Measurements from ENCODE around the gene CCR6.

Gene CCR6

DNA sequence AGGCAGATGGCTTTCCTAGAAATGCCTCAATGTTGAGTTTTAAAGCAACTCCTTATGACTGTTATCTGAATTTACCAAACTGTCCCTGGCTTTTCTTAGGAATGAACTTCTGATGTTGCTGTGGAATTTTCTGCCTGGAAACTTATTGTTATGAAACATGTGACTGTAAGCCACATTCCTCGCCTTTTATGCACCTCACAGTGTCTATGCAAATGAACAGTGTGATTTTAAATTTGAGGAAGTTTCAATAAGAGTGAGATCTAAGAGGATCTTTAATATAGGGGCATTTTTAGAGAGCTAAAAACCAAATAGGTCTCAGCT lies 2.4 kb upstream of the CCR6 start:
- DNase-seq (ENCODE audit: low spot score) = no peak

DNA sequence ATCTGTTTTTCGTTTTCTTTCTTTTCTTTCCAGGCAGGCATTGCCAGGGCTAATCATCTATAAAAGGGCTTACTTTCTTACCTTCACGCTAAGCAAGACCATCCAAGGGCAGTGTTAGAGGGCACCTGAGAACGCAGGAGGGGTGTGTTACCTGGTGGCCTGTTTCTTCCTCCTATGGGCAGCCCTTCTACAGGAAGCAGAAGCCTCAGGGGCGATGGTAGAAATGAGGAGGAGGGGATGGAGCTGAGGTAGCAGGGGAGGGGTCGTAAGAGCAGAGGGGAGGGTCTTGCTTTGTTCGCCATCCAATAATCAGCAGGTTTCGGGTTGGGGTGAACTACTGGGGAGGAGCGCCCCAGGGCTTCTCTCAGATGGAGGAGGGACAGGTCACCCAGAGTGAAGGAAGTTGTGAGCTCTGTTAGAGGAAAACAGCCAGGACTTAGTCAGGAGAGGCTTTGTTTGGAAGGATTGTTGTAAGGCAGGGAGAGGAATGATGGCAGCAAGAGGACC lies 1.5 kb upstream of the CCR6 start:
- DNase-seq (ENCODE audit: low spot score) = no peak

DNA sequence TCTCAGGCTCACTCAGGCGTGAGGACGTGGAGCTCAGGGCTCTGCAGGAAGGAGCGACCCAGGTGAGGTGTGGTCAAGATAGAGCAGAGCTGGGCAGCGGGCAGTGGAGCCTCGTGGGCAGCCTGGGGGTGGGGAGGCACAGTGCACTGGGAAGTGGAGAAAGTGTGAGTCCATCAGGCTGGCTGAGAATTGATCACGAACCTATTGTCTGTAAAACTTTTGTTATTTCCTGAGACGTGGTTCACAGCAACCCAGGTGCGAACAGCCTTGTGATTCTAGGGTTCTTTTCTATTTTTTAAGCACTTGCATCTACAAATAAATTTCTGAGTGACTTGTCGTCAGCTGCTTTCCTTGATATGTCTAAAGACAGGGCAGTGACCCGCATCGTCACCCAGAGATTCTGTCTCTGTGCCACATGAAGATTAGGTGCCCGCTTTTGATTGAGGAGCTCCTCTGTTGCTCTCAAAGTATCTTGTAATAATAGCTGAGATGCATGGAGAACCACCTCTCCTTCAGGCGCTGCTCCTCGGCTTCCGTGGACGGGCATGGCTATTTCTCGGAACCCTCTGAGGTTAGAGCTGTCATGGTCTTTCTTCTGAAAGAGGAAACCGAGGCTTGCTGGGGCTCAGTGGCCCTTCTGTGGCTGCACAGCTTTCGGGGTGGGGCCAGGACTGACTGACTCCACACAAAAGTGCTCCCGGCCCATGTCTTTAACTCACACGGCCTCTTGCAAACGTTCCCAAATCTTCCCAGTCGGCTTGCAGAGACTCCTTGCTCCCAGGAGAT lies 662 bp upstream of the CCR6 start:
- DNase-seq (ENCODE audit: low spot score) = no peak

- no peak for DNase-seq (ENCODE audit: low spot score)
Measured at GRCh38 chr6:167124753-167125152, 1.9 kb downstream of the CCR6 start.

DNA sequence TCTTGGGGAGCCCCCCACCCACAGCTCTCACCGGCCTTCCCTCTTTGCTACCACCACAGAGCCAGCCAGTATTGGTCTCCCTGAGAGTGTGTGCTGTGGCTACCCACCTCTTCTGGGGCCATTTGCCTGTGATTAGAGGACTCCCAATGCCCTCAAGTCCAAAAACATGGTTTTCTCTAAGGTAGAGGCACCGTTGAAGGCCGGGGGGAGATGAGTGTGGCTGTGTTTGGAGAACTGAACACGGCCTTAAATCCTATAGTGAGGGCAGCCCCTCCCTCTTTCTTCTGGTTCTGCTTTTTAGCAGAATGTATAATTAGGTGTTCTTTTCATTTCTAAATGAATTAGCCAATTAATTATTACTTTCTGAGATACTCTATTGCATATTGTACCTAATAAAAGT lies 2.5 kb downstream of the CCR6 start:
- no peak for DNase-seq (ENCODE audit: low spot score)

GRCh38 chr6:167125855-167126349 lies 3.0 kb downstream of the CCR6 start:
- no peak for DNase-seq (ENCODE audit: low spot score)

- DNase-seq (ENCODE audit: low spot score) = no peak
Measured at GRCh38 chr6:167127785-167128531, 5.1 kb downstream of the CCR6 start.

- no peak for DNase-seq (ENCODE audit: low spot score)
Measured at GRCh38 chr6:167129159-167129558, 6.3 kb downstream of the CCR6 start.

DNA sequence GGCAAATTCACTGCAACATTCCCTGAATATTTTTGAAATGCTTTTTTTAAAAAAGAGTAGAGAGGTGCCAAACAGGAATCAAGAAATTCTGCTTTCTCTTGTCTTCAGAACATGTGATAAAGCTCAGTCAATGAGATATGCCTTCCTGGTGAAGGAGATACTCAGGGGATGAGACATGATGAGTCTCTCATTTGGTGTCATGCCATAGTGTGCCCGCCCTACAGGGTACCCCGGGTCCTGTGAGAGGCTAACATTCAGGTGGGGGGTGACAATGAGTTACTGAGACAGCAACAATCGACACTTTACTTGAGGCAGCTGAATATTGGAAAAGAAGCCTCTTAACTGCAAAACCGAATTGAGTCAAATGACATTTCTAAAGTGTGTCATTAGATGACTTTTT lies 6.7 kb downstream of the CCR6 start:
- DNase-seq (ENCODE audit: low spot score) = no peak

- no peak for DNase-seq (ENCODE audit: low spot score)
Measured at GRCh38 chr6:167130008-167130677, 7.2 kb downstream of the CCR6 start.

DNA sequence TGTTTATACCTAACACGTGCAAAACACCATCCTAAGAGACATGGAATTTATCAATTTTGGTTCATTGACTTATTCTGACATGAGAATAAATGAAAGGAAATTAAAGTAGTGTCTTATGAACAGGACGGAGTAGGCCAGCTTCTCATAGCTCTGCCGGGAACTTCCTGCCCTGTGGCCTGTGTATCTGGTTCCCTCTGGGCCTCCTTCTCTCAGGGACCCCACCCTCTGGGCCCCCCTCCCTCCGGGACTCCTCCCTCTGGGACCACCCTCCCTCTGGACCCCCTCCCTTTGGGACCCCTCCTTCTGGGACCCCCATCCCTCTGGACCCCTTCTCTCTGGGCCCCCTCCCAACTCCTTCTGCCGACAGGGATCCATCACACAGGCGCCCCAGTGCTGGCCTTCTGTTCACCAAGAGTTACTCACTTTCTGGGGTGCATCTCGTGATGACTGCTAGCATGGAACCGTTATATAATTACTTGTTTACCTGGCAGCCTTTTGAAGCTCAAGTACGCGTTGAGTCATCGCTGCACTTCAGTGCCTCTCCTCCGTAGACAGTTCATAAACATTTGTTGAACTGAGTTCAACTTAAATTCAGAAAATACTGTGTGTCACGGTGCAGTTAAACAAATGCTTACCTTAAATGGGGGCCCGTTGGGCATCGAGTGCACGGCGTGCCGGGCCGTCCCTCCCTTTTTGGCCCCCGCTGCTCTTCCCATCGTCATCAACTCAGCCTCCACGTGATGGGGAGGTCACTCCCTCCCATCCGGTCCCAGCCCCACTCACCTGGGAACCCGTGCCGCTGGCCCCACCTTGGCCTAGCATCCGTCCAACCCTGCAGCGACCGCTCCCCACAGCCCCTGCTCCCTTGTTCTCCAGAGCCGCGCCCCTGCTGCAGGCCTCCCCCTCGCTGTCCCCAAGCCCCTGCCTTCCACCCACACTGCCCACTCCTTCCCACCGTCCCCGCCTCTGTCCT lies 8.1 kb downstream of the CCR6 start:
- DNase-seq (ENCODE audit: low spot score) = no peak

GRCh38 chr6:167134448-167135328 lies 11.8 kb downstream of the CCR6 start:
- DNase-seq (ENCODE audit: low spot score) = no peak

DNA sequence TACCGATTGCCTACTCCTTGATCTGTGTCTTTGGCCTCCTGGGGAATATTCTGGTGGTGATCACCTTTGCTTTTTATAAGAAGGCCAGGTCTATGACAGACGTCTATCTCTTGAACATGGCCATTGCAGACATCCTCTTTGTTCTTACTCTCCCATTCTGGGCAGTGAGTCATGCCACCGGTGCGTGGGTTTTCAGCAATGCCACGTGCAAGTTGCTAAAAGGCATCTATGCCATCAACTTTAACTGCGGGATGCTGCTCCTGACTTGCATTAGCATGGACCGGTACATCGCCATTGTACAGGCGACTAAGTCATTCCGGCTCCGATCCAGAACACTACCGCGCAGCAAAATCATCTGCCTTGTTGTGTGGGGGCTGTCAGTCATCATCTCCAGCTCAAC lies 13.5 kb downstream of the CCR6 start:
- no peak for DNase-seq (ENCODE audit: low spot score)

DNA sequence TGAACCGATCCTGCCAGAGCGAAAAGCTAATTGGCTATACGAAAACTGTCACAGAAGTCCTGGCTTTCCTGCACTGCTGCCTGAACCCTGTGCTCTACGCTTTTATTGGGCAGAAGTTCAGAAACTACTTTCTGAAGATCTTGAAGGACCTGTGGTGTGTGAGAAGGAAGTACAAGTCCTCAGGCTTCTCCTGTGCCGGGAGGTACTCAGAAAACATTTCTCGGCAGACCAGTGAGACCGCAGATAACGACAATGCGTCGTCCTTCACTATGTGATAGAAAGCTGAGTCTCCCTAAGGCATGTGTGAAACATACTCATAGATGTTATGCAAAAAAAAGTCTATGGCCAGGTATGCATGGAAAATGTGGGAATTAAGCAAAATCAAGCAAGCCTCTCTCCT lies 14.2 kb downstream of the CCR6 start:
- no peak for DNase-seq (ENCODE audit: low spot score)

DNA sequence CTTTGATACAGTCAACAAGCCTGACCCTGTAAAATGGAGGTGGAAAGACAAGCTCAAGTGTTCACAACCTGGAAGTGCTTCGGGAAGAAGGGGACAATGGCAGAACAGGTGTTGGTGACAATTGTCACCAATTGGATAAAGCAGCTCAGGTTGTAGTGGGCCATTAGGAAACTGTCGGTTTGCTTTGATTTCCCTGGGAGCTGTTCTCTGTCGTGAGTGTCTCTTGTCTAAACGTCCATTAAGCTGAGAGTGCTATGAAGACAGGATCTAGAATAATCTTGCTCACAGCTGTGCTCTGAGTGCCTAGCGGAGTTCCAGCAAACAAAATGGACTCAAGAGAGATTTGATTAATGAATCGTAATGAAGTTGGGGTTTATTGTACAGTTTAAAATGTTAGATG lies 15.0 kb downstream of the CCR6 start:
- no peak for DNase-seq (ENCODE audit: low spot score)

- no peak for DNase-seq (ENCODE audit: low spot score)
Measured at GRCh38 chr6:167139761-167140160, 16.9 kb downstream of the CCR6 start.

DNA sequence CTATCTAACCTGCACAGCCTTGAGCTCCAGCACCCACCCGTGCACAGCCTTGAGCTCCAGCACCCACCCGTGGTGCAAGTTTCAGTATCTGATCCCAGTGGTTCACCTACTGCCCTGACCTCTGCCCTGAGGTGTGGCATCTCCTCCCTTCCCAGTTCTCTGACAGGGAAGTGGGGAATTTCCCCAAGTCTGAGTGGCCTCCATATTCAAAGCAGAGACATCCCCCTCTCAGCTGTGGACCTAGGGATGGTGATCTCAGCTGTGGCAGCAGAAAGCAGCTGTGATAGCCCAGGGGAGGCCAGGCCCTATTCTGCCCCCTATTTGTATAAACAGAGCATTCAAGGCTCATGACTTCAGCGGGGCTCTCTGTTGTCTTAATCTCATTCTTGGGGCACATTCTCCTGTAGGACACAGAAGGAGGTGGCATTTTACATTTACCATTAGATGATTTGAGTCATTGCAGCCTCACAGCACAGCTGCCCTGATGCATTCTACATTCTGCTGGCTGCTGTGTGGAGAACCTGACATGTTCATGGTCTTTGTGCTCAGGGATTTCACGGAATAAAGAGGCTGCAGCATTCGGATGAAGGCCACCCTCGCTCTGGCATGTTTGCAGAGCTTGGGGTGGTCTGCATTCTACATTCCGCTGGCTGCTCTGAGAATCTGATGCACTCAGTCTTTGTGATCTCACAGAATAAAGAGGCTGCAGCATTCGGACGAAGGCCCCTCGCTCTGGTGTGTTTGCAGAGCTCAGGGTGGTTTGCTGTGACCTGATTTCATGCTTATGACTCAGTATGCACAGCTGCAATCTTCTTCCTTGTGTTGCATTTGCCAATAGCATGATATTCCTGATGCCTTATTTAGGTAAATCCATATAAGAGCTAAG lies 17.9 kb downstream of the CCR6 start:
- no peak for DNase-seq (ENCODE audit: low spot score)

DNA sequence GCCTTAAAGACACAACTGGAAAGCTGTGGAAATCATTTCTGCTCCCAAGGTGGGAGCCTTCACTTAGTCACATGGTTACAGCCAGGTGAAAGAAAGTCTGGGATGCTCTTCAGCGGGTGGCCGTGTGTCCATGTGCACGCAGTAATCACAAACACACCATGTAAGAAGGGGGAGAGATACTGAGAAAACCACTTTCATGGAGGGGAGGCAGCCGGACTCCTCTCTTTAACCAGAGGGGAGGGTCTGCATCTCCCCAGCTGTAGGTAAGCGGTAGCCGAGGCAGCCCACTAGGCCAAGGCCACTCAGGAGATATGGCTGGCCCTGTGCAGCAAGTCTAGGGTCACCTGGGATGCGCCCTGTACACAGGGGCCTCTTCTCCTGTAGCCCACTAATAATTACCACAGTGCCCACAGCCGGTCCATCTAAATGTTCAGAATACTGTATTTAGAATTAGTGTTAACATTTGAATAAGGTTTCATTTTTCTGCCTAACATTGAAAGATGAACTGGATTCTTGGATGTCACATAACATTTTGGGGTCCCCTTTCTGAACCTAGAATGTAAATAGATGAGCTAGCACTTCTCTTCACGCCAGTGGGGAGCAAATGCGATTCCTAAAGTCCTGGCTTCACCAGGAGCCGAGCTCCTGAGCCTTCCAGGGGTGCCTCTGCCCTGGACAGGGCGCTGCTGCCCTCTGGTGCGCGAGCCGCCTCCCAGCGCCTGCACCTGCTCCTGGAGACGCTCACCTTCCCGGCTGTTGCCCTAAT lies 19.0 kb downstream of the CCR6 start:
- DNase-seq (ENCODE audit: low spot score) = no peak

DNA sequence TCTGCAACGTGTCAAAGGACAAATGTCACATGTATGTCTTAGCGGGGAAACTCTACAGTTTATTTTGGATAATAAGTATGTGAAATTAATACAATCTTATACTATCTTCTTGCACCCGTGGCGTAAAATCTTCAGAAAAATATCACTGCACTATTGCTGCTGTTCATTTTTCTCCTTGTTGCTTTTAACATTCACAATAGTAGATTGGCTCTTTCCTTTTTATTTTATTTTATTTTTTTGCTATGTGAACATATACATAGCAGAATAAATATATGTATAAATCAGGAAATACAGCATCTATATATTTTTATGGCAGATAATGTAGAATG lies 19.5 kb downstream of the CCR6 start:
- DNase-seq (ENCODE audit: low spot score) = no peak
